SK-N-SH (cell line): ENCODE results near the gene GNAZ.

Experiments
- CTCF ChIP-seq: fragments of 200-600 bp; sonication (generic); IDR thresholded peaks from 2 replicates; pipeline ENCODE4 v1.6.1; 2017; ENCODE audit warnings: antibody characterized with exemption, mild to moderate bottlenecking, moderate library complexity
- TAF1 ChIP-seq: IDR thresholded peaks from 2 replicates; pipeline ENCODE4 v1.6.1; 2012; ENCODE audit warnings: low read depth, mild to moderate bottlenecking, low read length, moderate library complexity, borderline replicate concordance

GRCh38 chr22:23037429-23038333 lies 32.6 kb upstream of the GNAZ start:
- TF ChIP-seq TAF1 (no peak), CTCF (no peak)
